ENCODE data around the gene KIF11.
"Not testable (repeated sequence)": the region's sequence is repeated elsewhere in the genome, so short reads cannot be mapped to it uniquely, and the experiment has no call there.

Gene KIF11

GRCh38 chr10:92591550-92592022 lies 1.3 kb upstream of the KIF11 start:
- DNase-seq: peak; percentile 43

DNA sequence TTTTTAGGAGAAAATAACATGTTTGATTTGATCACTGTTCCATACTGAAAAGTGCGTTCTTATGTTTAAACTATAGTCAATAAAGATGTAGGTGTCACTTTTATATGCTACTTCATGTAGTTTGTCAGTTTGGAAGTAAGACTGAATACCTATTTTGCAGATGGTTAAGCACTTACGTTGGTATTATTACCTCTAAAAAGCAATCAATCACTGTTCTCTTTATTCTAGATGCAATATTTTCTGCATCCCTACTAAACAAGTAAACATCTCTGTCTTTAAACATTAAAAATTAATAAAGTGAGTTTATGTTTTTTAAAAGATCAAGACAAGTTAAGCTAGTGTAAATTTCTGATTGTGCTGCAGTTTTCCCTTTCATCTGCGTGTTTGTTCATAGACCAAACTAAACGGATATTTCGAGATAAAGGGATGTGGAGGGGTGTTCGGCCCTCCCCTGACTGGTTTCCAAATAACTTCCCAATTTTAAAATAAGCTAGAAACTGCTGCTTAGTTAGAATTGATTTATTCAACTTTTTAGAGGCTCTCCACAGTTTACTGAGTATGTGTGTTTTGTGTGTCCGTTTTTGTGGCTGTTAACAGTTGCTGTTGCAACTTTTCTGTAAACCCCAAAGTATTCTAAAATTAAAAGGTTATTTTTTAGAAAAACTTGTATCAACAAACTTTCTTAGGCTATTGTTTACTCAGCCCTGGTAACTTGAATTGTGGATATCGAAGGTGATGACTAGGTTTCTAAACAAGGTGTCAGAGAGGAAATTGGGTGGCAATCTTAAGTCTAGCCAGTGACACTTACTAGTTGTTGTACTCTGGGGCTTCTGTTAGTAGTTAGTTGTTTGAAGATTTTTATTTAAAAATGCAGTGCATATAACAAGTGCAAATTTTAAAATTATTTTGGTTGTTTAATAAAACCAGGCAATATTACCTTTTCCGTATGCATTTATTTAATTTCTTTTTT lies 974 bp downstream of the KIF11 start:
- no peak for DNase-seq

DNA sequence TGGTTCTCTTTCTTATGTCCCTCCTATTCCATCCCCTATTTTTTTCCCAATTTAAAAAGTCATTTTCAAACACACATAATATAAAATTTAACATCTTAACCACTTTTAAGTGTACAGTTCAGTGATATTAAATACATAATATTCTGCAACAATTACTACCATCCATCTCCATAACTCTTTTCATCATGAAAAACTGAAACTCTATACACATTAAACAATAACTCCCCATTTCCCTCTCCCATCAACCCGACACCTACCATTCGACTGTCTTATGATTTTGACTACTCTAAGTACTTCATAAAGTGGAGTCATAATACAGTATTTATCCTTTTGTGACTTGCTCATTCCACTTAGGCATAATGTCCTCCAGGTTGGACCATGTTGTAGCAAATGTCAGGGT lies 2.6 kb downstream of the KIF11 start:
- no peak for DNase-seq

DNA sequence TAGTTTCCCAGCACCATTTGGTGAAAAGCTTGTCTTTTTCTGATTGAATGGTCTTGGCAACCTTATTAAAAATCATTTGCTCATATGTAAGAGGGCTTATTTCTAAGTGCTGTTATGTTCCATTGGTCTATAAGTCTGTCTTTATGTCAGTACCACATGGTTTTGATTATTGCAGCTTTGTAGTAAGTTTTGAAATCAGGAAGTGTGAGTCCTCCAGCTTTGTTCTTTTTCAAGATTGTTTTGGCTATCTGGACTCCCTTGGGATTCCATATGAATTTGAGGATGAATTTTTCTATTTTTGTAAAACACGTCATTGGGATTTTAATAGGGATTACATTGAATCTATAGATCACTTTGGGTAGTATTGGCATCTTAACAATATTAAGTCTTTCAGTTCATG lies 5.4 kb downstream of the KIF11 start:
- no peak for DNase-seq

GRCh38 chr10:92604841-92605240 lies 11.9 kb downstream of the KIF11 start:
- DNase-seq: no peak

GRCh38 chr10:92615515-92615914 lies 22.6 kb downstream of the KIF11 start:
- no peak for DNase-seq

DNA sequence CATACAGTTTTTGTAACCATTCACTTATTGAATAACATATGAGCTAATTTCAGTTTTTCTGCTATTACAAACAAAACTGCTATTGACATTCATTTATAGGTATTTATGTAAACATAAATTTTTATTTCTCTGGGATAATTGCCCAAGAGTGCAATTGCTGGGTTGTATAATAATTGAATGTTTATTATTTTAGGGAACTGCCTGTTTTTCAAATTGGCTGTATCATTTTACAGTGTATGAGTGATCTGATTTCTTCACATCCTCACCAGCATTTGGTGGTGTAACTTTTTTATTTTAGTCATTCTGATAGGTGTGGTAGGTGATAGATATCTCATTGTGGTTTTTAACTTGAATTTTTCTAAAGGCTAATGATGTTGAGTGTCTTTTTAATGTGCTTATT lies 26.4 kb downstream of the KIF11 start:
- DNase-seq: no peak

GRCh38 chr10:92627845-92628480 lies 35.0 kb downstream of the KIF11 start:
- DNase-seq: no peak

GRCh38 chr10:92629945-92630344 lies 37.0 kb downstream of the KIF11 start:
- no peak for DNase-seq

GRCh38 chr10:92638037-92638436 lies 45.1 kb downstream of the KIF11 start:
- no peak for DNase-seq

DNA sequence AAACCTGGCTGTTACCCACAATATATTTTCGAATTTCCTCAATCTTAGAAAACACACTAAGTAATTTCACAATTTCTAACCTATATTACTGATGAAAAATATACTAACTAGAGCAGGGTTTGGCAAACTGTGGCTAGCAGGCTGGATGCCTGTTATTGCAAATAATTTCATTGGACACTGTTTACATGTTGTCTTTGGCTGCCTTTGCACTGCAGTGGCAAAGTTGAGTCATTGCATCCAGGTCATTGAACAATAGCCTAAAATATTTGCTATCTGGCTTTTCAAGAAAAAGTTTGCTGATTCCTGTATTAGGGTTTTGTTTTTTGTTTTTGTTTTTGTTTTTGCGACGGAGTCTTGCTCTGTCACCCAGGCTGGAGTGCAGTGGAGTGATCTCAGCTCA lies 47.2 kb downstream of the KIF11 start:
- DNase-seq: no peak

DNA sequence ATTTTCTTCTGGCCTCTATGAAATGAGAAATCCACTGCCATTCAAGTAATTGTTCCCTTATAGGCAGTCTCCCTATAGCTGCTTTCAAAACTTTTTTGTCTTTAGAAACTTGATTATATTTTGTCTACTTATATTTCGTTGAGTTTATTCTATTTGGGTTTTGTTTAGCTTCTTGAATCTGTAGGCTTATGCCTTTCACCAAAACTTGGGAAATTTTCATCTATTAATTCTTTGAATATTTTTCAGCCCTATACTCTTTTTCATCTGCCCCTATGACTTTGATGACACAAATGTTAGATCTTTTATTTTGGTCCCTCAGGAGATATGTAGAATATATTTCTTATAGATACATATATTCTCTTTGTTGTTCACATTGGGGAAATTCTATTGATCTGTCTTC lies 48.6 kb downstream of the KIF11 start:
- no peak for DNase-seq

DNA sequence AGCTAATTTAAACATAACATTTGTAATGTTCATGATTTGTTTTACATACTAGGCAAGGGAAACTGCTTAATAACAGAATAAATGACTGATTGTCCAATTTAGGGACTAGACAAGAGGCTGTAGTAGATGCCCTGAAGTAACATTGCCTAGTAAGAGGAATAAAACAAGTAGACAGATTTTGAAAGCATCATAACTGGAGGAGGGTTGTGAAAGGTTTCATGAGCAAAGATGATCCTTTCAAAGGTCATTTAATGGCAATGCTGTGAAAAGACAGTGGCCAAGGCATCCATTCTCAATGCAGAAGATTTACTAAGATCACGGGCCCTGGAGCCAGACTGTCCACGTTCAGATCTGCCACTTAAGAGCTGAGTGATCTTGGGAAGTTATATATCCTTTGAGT lies 52.0 kb downstream of the KIF11 start:
- no peak for DNase-seq

GRCh38 chr10:92650864-92651263 lies 57.9 kb downstream of the KIF11 start:
- not testable (repeated sequence) for DNase-seq

GRCh38 chr10:92655426-92655825 lies 62.5 kb downstream of the KIF11 start:
- DNase-seq: no peak

DNA sequence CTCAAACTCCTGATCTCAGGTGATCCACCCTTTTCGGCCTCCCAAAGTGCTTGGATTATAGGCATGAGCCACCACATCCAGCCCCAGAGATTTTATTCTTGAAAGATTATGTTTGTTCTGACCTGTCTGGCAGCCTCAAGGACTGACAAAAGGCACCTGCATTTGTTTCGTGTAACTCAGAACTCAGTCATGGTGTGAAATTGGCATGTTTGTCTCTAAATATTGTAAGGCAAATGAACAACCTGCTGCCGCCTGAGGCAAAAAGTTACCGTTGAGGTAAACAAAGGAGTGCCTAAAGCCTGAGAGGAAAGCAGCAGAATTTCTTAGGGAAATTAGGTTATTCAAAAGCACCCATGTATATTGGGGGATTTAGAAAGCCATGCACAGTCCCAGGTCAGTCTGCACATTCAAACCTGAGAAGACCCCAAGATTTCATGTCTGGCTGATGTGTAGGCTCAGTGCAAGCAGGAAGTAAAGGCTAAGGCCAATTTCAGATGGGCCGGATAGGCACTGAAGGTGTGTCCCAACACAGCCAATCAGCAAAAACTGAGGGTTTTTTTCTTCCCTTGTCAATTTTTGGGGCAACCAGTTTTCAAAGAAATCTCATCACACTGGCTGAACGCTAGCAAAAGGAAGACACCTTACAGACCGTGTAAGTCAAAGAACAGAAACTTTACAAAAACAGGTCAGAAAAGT lies 63.5 kb downstream of the KIF11 start:
- no peak for DNase-seq

DNA sequence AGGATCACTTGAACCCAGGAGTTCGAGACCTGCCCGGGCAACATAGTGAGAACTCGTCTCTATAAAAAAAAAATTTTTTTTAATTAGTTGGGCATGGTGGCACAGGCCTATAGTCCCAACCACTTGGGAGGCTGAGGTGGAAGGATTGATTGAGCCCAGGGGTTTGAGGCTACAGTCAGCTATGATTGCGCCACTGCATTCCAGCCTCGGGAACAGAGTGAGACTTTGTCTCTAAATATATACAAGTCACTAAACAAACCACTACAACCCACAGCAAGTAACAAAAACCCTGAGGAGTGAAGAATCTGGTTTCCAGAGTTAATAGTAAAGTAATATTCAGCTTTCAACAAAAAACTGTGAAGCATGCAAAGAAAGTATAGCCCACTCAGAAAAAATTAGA lies 64.1 kb downstream of the KIF11 start:
- no peak for DNase-seq

DNA sequence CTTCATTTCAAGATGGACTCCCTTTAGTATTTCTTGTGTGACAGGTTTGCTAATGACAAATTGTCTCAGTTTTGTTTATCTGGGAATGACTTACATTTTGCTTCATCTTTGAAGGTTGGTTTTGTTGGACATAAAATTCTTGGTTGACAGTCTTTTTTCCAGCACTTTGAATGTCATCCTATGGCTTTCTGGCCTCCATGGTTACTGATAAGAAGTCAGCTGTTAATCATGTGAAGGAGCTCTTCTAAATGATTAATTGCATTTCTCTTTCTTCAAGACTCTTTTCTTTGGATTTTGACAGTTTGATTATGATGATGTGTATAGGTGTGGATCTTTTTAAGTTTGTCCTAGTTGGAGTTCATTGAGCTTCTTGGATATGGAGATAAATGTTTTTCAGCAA lies 69.9 kb downstream of the KIF11 start:
- no peak for DNase-seq

GRCh38 chr10:92664322-92664721 lies 71.4 kb downstream of the KIF11 start:
- no peak for DNase-seq

GRCh38 chr10:92667078-92667477 lies 74.1 kb downstream of the KIF11 start:
- no peak for DNase-seq

- DNase-seq: no peak
Observed at GRCh38 chr10:92677708-92678107, 84.8 kb downstream of the KIF11 start.

- DNase-seq: no peak
Observed at GRCh38 chr10:92678206-92678605, 85.3 kb downstream of the KIF11 start.

DNA sequence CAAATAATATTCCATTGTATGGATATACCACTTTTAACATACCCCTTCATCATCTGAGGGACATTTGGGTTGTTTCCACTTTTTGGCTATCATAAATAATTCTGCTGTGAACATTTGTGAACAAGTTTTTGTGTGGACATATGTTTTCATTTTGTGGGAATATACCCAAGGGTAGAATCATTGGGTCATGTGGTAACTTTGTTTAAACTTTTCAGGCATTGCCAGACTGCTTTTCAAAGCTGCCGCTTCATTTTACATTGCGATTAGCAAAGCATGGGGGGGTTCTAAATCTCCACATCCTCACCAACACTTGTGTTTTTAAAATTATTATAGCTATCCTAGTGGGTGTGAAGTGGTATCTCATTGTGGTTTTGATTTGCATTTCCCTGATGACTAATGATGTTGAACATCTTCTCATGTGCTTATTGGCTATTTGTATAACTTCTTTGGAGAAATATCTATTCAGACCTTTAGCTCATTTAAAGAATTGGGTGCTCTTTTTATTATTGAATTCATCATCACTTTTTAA lies 88.4 kb downstream of the KIF11 start:
- DNase-seq: no peak

- DNase-seq: no peak
Observed at GRCh38 chr10:92688573-92688926, 95.6 kb downstream of the KIF11 start.

All from NCI-H1694 (cell line).